GM23248 (cell line): ENCODE results near the gene DSTN.

ENCODE experiments used
- EZH2 ChIP-seq: fragments of 200-600 bp; sonication (generic); IDR thresholded peaks from 2 replicates; pipeline ENCODE4 v1.6.1; 2018; ENCODE audit warnings: antibody characterized with exemption, mild to moderate bottlenecking; ENCODE audit not compliant: insufficient read depth, poor library complexity, severe bottlenecking
- EZH2phosphoT487 ChIP-seq: fragments of 200-600 bp; sonication (generic); IDR thresholded peaks from 2 replicates; pipeline ENCODE4 v1.6.1; 2018; ENCODE audit warnings: antibody characterized with exemption, moderate library complexity, mild to moderate bottlenecking, low read depth; ENCODE audit not compliant: insufficient read depth

DNA sequence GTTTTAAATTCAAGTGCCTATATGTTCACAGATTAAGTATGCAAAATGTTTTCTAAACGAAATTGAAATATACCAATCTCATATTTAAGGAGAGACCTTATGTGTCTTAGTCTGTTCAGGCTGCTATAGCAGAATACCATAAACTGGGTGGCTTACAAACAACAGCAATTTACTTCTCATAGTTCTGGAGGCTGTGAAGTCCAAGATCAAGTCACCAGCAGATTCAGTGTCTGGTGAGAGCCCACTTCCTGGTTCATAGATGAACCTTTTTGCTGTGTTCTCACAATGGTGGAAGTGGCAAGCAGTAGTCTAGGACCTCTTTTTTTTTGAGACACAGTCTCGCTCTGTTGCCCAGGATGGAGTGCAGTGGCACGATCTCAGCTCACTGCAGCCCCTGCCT lies 3.5 kb upstream of the DSTN start:
- TF ChIP-seq EZH2 (no peak), EZH2phosphoT487 (no peak)
